Measurements from ENCODE around the gene DENND2A.
"Not testable (repeated sequence)": the region's sequence is repeated elsewhere in the genome, so short reads cannot be mapped to it uniquely, and the experiment has no call there.

Gene DENND2A

DNA sequence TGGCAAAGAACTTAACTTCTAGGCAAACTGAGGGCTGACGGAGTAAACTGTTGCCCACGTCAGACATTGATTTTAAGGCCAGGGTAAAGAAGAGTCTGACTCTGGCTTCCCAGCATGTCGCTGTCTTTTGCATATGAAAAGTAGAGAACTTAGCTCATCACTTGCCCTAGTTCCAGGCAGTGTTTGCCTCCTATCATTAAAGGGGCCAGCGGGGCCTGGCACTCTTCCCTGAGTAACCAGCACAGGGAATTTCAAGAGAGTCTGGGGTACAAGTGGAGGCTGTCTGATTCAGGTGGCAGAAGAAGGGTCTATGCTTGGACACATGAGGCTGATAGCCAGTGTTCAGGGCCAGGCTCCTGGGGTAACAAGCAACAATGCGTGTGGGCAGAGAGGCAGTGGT, 4.8 kb downstream of the DENND2A start:
- no peaks in the 10 kb centered on the region for H3K36me3 ChIP-seq
- H3K4me3 ChIP-seq: no peak overlapping the region
- H3K9me3 ChIP-seq: no peaks in the 10 kb centered on the region
- intact Hi-C loops (cut with DNase I; ENCODE audit: low total_unique reads): no loop called here
- no peak for DNase-seq
- peaks cover 0 to 16% (median 9%) of the 10 kb centered on the region in 4 donors for H3K4me1 ChIP-seq
- TF ChIP-seq, protein P1, sequence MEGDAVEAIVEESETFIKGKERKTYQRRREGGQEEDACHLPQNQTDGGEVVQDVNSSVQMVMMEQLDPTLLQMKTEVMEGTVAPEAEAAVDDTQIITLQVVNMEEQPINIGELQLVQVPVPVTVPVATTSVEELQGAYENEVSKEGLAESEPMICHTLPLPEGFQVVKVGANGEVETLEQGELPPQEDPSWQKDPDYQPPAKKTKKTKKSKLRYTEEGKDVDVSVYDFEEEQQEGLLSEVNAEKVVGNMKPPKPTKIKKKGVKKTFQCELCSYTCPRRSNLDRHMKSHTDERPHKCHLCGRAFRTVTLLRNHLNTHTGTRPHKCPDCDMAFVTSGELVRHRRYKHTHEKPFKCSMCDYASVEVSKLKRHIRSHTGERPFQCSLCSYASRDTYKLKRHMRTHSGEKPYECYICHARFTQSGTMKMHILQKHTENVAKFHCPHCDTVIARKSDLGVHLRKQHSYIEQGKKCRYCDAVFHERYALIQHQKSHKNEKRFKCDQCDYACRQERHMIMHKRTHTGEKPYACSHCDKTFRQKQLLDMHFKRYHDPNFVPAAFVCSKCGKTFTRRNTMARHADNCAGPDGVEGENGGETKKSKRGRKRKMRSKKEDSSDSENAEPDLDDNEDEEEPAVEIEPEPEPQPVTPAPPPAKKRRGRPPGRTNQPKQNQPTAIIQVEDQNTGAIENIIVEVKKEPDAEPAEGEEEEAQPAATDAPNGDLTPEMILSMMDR (IDR thresholded peaks at IDR 0.05): no peak
- peaks cover 0 to 56% of the 10 kb centered on the region in 2 donors for H3K27me3 ChIP-seq
- no peak overlapping the region for H3K27ac ChIP-seq

DNA sequence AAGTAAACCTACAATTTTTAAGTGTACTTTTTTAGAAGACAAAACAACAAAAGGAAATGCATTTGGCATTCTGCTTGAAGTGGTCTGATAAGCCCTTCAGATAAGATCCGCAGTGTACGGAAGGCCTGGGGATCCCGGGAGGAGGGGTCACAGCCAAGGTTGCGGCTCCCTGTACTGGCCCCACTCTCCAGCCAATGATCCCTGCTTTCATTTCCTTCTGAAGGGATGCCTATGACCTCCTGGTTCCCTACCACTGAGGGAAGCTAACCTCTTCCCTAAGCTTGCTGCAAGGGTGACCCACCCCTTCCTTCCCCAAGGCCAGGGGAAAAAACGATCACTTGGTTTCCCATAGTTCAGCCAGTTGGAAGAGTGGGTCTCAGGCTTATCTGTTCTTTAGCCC, 5.3 kb downstream of the DENND2A start:
- TF ChIP-seq, protein P1 (IDR thresholded peaks at IDR 0.05): no peak
- H3K9me3 ChIP-seq: no peaks in the 10 kb centered on the region
- no peak overlapping the region for H3K4me3 ChIP-seq
- peaks cover 0 to 53% of the 10 kb centered on the region in 2 donors for H3K27me3 ChIP-seq
- H3K4me1 ChIP-seq: peaks cover 0 to 11% (median 7%) of the 10 kb centered on the region in 4 donors
- no peak for DNase-seq
- H3K36me3 ChIP-seq: no peaks in the 10 kb centered on the region
- intact Hi-C loops (cut with DNase I; ENCODE audit: low total_unique reads): no loop called here
- no peak overlapping the region for H3K27ac ChIP-seq

DNA sequence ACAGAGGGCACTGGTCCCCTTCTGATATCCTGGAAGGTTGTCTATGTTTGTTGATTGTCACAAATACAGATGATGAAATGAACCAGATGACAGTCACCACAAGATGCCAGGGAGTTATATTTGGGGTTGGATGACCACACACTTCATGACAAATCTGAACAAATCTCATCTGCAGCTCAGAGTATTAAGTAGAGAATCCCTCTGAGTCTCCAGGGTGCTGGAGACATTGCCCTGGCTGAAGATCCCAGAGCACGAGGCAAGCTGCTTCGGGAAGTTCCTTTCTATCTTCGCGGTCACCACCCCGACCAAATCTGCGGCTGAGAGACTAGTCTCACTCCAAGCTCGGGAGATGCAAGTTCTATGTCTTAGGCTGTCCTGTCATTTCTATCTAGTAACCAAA, 9.0 kb downstream of the DENND2A start:
- TF ChIP-seq, protein P1 (IDR thresholded peaks at IDR 0.05): no peak
- no peaks in the 10 kb centered on the region for H3K36me3 ChIP-seq
- intact Hi-C loops (cut with DNase I; ENCODE audit: low total_unique reads): no loop called here
- H3K9me3 ChIP-seq: no peaks in the 10 kb centered on the region
- H3K4me1 ChIP-seq: peaks cover 0 to 4% (median 1%) of the 10 kb centered on the region in 4 donors
- no peak overlapping the region for H3K27ac ChIP-seq
- DNase-seq: peak; percentile 67 to 73
- no peak overlapping the region for H3K4me3 ChIP-seq
- H3K27me3 ChIP-seq: peaks cover 0 to 16% of the 10 kb centered on the region in 2 donors

DNA sequence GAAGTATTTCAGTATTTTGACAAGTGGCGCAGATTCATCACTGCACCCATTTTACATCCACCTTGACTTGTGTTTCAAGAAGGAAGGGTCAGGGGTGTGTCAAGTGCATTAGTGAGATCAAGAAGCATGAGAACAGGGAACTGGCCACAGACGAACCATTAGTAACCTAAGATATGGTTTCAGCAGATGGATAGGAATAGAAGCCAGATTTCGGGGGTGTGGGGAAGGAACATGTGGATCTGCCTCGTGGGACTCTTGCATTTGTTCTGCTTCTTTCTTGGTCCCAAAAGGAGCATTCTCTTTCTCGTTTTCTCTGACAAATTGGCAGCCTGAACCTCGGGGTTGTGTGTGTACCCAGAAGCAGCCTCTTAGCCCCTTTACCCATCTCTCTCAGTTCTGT, 9.6 kb downstream of the DENND2A start:
- Histone ChIP-seq H3K4me1 (peaks cover 0 to 9% (median 6%) of the 10 kb centered on the region in 4 donors), H3K9me3 (no peaks in the 10 kb centered on the region), H3K27ac (no peak overlapping the region), H3K36me3 (no peaks in the 10 kb centered on the region), H3K27me3 (peaks cover 0 to 11% of the 10 kb centered on the region in 2 donors), H3K4me3 (no peak overlapping the region)
- intact Hi-C loops (cut with DNase I; ENCODE audit: low total_unique reads): no loop called here
- peak in 1 of 2 donors; percentile 40 for DNase-seq
- TF ChIP-seq, protein P1 (IDR thresholded peaks at IDR 0.05): no peak

DNA sequence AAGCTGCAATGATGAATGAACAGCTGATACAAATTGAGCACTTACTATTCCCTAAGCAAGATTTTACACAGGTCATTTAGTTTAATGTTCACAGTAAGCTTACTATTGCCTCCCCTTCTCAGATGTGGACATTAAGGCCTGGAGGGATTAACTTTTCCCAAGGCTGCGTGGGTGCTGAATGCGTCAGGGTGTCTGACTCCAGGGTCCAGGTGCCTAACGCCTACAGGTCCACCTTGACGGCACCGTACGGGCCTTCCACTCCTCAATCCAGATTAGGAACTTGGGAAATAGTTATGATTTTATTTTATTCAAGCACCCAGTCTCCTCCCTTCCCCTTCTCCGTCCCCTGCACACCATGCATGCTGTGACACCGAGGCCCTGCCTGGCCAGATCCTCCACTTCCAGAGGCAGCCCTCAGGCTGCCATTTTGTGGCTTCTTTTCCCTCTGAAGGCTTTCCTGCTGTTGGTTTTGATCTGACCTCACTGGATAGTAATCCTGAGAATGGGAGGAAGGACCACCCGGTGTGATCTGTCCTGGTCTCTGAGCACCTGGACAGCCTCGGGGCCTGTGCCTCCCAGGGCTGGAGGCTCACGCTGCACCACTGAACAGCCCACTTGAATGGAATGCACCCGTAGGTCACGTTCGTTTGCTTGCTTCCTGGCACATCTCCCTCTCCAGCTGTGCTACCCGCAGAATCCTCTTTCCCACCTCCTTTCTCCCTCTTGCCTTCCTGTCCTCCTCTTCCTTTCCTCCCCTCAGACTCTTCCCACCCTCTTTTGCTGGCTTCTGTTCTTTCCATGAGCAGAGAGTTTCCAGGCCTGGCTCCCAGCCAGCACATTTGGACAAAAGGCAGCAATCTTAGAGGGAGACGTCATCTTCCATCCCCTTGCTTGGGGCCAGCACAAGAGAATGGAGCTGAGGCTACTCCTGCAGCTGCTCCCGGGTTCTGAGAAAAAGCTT, 14.4 kb downstream of the DENND2A start:
- Histone ChIP-seq H3K4me3 (no peak overlapping the region), H3K27me3 (no peaks in the 10 kb centered on the region), H3K27ac (no peak overlapping the region), H3K4me1 (peaks cover 0 to 10% (median 6%) of the 10 kb centered on the region in 4 donors), H3K36me3 (no peaks in the 10 kb centered on the region), H3K9me3 (no peaks in the 10 kb centered on the region)
- DNase-seq: peak; percentile 90 to 93
- intact Hi-C loops (cut with DNase I; ENCODE audit: low total_unique reads): no loop called here
- TF ChIP-seq, protein P1 (IDR thresholded peaks at IDR 0.05): no peak

DNA sequence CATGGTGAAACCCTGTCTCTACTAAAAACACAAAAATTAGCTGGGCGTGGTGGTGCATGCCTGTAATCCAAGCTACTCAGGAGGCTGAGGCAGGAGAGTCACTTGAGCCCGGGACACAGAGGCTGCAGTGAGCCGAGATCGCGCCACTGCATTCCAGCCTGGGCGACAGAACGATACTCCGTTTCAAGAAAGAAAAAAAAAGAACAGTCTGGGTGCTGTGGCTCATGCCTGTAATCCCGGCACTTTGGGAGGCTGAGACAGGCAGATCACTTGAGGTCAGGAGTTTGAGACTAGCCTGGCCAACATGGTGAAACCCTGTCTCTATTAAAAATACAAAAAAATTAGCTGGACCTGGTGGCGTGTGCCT, 15.4 kb downstream of the DENND2A start:
- H3K27me3 ChIP-seq; H3K27ac ChIP-seq; H3K36me3 ChIP-seq; H3K9me3 ChIP-seq; H3K4me3 ChIP-seq; DNase-seq; intact Hi-C loops (cut with DNase I; ENCODE audit: low total_unique reads); H3K4me1 ChIP-seq: not testable (repeated sequence)
